Ascending aorta (tissue), 2 donors: ENCODE data around the gene CDCA8. TPM values are rescaled to one million over a fixed set of nuclear protein-coding genes. Genes with fewer than 3 reads are reported as not detected.

Experiments used
- DNase-seq, 2 donors: peaks; one replicate each; pipeline ENCODE4 v3.0.0-alpha.2; 2019; ENCODE audit warnings: low spot score in 2 of 2
- H3K27ac ChIP-seq, 2 donors: fragments of 200-600 bp; sonication (generic); one replicate each; pipeline ENCODE4 v1.5.1; 2016 to 2017; ENCODE audit warnings: mild to moderate bottlenecking in 1 of 2
- H3K27me3 ChIP-seq: fragments of 200-600 bp; sonication (generic); one replicate; pipeline ENCODE4 v1.5.1; 2017
- H3K36me3 ChIP-seq, 2 donors: fragments of 200-600 bp; sonication (generic); one replicate each; pipeline ENCODE4 v1.5.1; 2016
- H3K4me1 ChIP-seq, 2 donors: fragments of 200-600 bp; sonication (generic); one replicate each; pipeline ENCODE4 v1.5.1; 2016 to 2017; ENCODE audit warnings: mild to moderate bottlenecking in 1 of 2
- H3K4me3 ChIP-seq, 2 donors: fragments of 200-600 bp; sonication (generic); one replicate each; pipeline ENCODE4 v1.5.1; 2016 to 2017; ENCODE audit warnings: mild to moderate bottlenecking in 1 of 2
- H3K9me3 ChIP-seq, 2 donors: fragments of 200-600 bp; sonication (generic); one replicate each; pipeline ENCODE4 v1.5.1; 2016
- intact Hi-C: fragments of 100-400 bp; cut with DNase I; formaldehyde crosslinking; loops from one replicate; pipeline ENCODE4 v1.15.1; 2023
- total RNA-seq: library from RNA; depleted of rRNA; stranded (reverse); fragments of >200 nt; gene quantifications from one replicate; pipeline ENCODE4 v1.1.0, GENCODE V29; 2016
- TF ChIP-seq, protein P1 (sequence below), 3 experiments: fragments of 200-600 bp in 2 of 3; fragments of 450-650 bp in 1 of 3; sonication (generic) in 2 of 3; IDR thresholded peaks; one replicate each; pipeline ENCODE4 v1.5.1; 2016 to 2019; ENCODE audit warnings: antibody characterized with exemption in 3 of 3, mild to moderate bottlenecking in 1 of 3, moderate library complexity in 1 of 3

Gene CDCA8
- total RNA-seq, 1 donor from 2014 or later = 0.75 TPM

DNA sequence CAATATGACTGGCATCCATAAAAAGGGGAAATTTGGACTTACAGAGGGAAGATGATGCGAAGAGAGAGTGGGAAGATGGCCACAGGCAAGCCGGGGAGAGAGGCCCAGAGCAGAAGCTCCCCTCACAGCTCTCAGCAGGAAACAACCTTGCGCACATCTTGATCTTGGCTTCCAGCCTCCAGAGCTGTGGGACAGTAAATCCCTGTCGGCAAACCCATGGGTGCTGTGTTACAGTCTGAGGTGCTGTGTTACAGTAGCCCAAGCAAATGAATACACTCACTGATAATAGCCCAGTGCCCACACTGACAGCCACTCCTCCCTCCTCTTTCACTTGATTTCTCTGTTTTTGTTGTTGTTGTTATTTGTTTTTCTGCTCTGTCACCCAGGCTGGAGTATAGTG, 22.4 kb downstream of the CDCA8 start:
- no peak for DNase-seq
- intact Hi-C loops = no loop called here
- Histone ChIP-seq H3K4me3 (no peak overlapping the region), H3K4me1 (no peaks in the 10 kb centered on the region), H3K27ac (no peak overlapping the region), H3K9me3 (no peaks in the 10 kb centered on the region), H3K36me3 (no peaks in the 10 kb centered on the region), H3K27me3 (no peaks in the 10 kb centered on the region)
- TF ChIP-seq, protein P1, sequence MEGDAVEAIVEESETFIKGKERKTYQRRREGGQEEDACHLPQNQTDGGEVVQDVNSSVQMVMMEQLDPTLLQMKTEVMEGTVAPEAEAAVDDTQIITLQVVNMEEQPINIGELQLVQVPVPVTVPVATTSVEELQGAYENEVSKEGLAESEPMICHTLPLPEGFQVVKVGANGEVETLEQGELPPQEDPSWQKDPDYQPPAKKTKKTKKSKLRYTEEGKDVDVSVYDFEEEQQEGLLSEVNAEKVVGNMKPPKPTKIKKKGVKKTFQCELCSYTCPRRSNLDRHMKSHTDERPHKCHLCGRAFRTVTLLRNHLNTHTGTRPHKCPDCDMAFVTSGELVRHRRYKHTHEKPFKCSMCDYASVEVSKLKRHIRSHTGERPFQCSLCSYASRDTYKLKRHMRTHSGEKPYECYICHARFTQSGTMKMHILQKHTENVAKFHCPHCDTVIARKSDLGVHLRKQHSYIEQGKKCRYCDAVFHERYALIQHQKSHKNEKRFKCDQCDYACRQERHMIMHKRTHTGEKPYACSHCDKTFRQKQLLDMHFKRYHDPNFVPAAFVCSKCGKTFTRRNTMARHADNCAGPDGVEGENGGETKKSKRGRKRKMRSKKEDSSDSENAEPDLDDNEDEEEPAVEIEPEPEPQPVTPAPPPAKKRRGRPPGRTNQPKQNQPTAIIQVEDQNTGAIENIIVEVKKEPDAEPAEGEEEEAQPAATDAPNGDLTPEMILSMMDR (IDR thresholded peaks at IDR 0.05) = no peak

DNA sequence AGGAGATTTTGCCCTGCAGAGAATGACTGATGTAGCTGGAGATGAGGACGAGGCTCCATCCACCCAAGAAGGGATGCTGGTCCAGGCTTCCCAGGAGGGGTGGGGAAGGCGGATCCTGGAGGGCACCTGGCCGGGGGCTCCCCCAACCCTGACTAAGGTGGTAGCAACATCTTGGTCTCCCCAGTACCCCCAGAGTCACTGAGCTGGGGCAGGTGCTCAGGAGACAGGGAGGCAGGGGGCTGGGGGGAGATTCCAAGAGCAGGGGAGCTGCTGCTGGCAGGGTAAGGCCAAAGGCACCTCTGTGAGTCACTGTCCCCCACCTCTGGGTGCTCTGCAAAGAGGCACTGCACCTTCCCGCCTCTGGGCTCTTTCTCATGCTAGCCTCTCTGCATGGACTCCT, 24.0 kb downstream of the CDCA8 start:
- DNase-seq = no peak
- TF ChIP-seq, protein P1 (IDR thresholded peaks at IDR 0.05) = no peak

DNA sequence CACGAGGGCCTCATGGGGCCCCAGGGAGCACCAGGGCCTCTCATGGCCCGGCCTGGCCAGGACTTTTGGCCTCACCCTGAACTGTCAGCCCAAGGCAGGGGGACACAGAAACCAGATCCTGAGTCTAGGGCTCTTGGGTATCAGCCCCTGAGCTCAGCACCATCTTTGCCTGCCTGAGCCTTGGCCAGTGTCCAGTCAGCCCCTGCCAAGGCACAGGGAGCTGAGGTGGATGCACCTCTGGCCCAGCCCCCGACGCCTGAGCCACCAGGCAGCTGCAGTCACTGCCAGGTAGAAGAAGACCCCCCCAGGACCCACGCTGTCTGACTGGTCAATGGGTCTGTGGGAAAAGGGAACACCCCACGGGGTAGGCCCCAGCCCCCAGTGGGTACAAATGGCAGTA, 25.3 kb downstream of the CDCA8 start:
- no peaks in the 10 kb centered on the region for H3K4me1 ChIP-seq
- no peak for DNase-seq
- no peaks in the 10 kb centered on the region for H3K9me3 ChIP-seq
- H3K27ac ChIP-seq = no peak overlapping the region
- no peaks in the 10 kb centered on the region for H3K36me3 ChIP-seq
- H3K27me3 ChIP-seq = no peaks in the 10 kb centered on the region
- intact Hi-C loops = no loop called here
- TF ChIP-seq, protein P1 (IDR thresholded peaks at IDR 0.05) = no peak
- no peak overlapping the region for H3K4me3 ChIP-seq

More for the DNA sequence above, 24.0 kb downstream of the CDCA8 start:
- intact Hi-C loops = no loop called here
- no peaks in the 10 kb centered on the region for H3K27me3 ChIP-seq
- H3K9me3 ChIP-seq = no peaks in the 10 kb centered on the region
- H3K36me3 ChIP-seq = no peaks in the 10 kb centered on the region
- no peak overlapping the region for H3K27ac ChIP-seq
- H3K4me1 ChIP-seq = no peaks in the 10 kb centered on the region
- H3K4me3 ChIP-seq = no peak overlapping the region

DNA sequence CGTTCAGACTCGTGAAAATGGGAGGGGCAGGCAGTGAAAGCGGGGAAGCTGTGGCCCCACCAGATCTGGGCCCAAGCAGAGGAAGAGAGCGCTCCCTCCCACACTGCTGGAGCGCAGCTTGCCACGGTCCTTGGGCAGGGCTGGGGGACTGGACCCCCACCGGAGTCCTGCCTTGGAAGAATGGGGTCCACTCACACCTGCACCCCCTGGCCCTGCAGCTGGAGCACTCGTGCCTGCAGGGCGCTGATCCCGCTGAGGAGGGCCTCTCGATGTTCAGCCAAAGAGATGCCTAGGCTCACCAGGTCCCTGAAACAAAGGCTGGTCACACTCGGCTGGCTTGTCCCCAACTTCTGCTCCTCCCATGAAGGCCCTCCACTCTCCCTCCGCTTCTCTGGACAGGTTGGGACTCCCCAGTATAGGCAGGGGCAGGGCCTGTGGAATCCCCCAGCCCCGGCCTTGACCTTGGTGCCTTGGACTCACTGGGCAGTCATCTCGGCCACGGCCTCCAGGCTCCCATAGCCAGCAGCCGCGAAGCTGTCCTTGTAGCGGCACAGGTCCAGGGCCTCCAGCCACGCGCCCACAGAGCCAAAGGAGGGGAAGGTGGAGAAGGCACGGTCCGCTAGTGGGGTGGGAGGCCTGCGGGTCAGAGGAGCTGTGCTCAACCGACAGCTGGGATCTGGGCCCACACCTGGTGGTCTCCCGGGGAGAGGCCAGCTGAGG, 26.0 kb downstream of the CDCA8 start:
- H3K27ac ChIP-seq = no peak overlapping the region
- TF ChIP-seq, protein P1 (IDR thresholded peaks at IDR 0.05) = no peak
- no peaks in the 10 kb centered on the region for H3K4me1 ChIP-seq
- H3K27me3 ChIP-seq = no peaks in the 10 kb centered on the region
- H3K4me3 ChIP-seq = no peak overlapping the region
- H3K9me3 ChIP-seq = no peaks in the 10 kb centered on the region
- DNase-seq = no peak
- intact Hi-C loops = no loop called here
- H3K36me3 ChIP-seq = no peaks in the 10 kb centered on the region

DNA sequence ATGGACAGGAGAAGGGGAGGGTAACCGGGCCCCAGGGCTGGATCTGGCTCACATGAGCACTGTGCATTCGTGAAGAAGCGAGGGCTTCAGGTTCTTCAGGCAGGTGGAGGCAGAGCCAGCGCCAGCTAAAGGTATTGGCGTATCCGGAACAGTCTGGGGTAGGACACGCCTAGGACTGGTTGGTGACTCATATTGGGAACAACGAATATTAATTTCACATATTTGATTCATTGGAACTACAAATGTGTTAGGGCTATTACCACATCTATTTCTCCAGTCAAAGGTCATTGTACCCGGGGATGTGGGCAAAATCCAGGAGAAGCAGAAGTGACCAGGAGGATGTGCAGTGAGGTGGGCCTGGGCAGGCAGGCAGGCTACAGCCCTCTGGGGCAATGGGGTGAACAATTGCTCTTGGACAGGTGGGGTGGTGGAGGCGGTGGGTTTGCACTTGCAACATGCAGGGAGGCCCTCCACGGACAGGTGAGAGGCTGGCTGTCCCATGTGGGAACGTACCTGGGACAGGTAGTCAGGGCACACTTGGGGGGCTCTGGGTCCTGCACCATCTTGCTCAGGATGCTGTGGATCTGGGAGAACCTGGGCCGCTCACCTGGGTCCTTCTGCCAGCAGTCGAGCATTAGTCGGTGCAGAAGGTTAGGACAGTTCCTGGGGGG, 26.7 kb downstream of the CDCA8 start:
- no peak overlapping the region for H3K4me3 ChIP-seq
- no peak overlapping the region for H3K27ac ChIP-seq
- H3K4me1 ChIP-seq = no peaks in the 10 kb centered on the region
- no peaks in the 10 kb centered on the region for H3K9me3 ChIP-seq
- intact Hi-C loops = no loop called here
- H3K36me3 ChIP-seq = no peaks in the 10 kb centered on the region
- no peaks in the 10 kb centered on the region for H3K27me3 ChIP-seq
- DNase-seq = no peak
- TF ChIP-seq, protein P1 (IDR thresholded peaks at IDR 0.05) = no peak
